HG02973 (cell line): ENCODE results near the gene DPP10.
"Not testable (repeated sequence)": the region's sequence is repeated elsewhere in the genome, so short reads cannot be mapped to it uniquely, and the experiment has no call there.

Experiments used
- ATAC-seq: cut with Tn5 transposase; IDR thresholded peaks from one replicate; pipeline ENCODE4 v1.9.1; 2021; ENCODE audit warnings: moderate library complexity; ENCODE audit not compliant: unreplicated experiment

DPP10 gene

DNA sequence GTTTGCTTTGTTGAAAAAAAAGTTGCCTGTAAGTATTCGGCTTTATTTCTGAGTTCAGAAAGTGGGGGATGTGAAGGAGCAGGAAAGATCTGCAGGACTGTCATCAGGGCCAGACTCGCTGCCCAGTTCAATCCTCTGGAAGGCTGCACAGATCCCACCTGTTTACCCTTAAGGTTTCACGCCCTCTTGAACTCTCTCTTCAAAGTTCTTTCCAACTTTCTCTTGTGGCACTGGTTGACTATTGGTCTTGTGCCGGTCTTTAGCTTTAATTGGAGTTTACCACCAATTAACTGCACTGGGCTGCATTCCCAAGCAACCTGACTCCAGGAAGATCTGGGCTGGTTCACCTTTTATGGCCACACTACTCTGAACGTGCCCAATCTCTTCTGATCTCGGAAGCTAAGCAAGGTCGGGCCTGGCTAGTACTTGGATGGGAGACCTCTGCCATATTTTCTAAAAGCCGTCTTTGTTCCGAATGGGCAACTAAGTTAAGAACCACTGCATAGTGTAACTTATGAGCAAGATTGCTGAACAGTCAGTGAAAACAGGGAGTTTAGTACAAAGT is 495.0 kb downstream of the DPP10 start:
- ATAC-seq = no peak

DNA sequence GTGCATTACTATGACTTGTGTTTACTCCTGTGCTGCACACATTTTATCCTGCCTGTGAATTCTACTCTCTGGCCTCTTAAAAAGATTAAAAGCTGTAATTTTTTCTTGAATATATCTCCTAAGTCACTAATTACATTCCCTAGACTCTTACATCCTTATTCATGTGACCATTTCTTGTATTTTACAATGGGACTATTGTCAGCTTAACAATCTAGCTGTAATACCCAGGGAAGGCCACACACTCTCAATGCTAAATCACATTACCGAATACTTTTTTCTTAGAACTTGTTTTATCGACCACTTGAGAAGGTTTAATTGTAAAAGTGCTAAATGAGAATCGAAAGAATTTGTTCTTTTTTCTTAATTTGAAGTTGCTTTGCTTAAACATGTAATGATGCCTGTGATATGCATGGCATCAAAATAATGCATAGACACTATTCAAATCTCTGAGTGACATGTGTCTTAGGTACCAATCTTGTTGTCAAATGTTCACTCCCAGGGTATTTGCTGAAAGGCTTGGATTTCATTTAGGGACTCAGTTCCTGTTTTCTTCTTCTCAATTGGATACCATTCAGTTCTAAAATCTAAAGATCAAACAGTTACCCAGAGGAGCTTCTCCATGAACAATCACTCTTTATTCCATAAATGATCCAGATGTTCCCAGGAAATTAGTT is 498.5 kb downstream of the DPP10 start:
- no peak for ATAC-seq

- no peak for ATAC-seq
Observed at GRCh38 chr2:114949228-114949804, 506.9 kb downstream of the DPP10 start.

DNA sequence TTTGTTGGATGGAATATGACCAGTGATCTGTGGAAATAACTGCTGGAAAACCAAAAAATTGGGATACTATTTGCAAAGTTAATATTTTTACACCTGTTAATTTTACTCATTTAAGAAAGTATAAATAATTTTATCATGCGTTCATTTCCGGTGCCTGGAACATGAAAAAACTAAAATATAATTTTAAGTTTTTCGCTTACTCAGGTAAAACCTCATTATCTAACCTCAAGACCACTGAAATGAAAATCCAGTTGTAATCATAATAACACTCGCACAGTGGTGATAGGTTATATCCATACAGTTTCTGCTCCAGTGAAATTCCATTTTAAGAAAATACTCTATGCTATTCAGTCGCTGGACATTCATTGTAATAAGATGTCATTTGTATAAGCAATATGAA is 517.9 kb downstream of the DPP10 start:
- ATAC-seq = no peak

DNA sequence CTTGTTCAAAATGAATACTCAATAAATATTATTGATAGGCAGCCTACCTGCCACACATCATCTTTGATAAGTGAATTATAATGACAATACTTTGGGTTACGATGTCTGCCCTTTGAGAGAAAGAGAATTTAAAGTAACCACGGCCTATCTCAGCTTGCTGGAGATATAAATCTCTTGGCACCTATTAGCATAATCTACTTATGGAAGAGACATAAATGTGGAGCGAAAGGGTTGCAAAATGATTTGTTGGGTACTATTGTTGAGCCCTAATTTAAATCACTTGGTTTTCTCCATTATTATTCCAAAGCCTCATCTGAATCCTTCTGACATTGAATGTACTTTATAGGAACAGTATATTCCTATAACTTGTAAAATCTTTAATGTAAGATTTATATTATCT is 520.1 kb downstream of the DPP10 start:
- ATAC-seq = no peak

DNA sequence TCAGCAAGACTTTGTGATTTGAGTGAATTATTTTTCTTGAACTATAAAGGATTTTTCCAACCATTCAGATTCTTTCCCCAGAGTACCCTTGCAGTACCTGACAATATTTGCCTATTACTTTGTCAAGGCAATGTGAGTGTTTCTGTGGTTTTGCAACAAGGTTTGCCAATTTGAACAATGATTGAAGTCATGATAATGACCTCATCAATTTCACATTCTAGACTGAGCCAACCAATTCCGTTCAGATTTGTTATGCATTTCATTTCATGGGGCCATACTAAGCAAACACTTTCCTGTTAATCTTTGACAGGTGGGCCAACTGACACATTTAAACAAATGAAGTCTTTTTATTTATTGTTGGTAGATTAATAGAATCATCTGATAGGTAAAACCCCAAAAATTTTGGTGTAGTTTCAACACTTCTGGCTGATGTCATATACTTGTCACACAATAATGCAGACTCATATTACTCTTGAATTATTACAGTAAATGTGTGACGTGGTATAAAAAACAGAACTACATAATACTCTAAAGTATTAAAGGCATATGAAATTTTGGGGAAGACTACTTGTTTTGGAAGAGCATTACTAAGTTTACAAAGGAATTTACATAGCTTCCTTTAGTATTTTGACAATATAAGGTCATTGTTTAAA is 526.4 kb downstream of the DPP10 start:
- no peak for ATAC-seq

DNA sequence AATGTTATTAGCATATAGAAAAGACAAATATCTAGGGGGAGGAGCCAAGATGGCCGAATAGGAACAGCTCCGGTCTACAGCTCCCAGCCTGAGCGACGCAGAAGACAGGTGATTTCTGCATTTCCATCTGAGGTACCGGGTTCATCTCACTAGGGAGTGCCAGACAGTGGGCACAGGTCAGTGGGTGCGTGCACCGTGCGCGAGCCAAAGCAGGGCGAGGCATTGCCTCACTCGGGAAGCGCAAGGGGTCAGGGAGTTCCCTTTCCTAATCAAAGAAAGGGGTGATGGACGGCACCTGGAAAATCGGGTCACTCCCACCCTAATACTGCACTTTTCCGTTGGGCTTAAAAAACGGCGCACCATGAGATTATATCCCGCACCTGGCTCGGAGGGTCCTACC is 561.9 kb downstream of the DPP10 start:
- not testable (repeated sequence) for ATAC-seq

- ATAC-seq = no peak
Observed at GRCh38 chr2:115011721-115012120, 569.3 kb downstream of the DPP10 start.

DNA sequence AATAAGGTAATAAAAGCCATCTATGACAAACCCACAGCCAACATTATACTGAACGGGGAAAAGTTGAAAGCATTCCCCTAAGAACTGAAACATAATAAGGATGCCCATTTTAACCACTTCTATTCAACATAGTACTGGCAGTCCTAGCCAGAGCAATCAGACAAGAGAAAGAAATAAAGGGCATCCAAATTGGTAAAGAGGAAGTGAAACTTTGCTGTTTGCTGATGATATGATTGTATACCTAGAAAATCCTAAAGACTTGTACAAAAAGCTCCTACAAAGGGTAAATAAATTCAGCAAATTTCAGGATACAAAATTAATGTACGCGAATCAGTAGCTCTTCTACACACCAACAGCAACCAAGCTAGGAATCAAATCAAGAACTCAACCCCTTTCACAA is 579.6 kb downstream of the DPP10 start:
- not testable (repeated sequence) for ATAC-seq

DNA sequence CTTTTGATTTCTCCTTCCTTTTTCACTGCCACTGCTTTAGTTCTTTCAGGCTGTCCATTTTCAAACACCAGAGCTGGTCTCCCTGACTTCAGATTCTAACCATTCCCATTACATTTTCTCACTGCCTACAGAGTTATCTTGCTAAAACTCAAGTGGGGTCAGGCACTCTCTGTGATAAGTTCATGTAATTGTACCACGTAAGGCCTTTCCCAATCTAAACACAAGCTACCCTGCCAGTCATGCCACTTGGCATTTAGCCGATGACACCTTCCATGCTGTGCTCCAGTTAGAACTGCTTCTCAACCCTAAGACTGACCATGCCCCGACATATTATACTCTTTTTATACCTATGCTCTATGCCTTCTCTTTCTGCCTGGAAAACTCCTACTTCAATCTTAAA is 592.4 kb downstream of the DPP10 start:
- no peak for ATAC-seq

GRCh38 chr2:115036818-115037217 is 594.4 kb downstream of the DPP10 start:
- no peak for ATAC-seq

DNA sequence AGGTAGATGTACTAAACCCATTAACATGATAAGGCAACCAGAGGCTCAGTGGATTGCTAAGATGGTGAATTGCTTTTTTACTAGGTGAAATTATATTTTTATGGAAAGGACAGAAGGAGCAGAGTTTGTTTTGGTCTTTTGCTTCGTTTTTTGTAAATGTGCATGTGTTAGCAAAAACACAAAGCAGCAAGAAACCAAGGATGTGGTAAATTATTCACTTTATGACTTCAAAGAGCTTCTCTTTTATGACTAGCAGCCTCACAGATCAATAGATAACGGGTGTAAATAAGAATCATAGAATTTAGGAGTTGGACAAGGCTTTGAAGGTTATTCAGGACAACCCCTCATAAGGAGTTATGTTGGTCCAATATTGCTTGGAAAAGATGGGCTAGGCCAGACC is 615.0 kb downstream of the DPP10 start:
- ATAC-seq = no peak

GRCh38 chr2:115070002-115070401 is 627.6 kb downstream of the DPP10 start:
- ATAC-seq = no peak

DNA sequence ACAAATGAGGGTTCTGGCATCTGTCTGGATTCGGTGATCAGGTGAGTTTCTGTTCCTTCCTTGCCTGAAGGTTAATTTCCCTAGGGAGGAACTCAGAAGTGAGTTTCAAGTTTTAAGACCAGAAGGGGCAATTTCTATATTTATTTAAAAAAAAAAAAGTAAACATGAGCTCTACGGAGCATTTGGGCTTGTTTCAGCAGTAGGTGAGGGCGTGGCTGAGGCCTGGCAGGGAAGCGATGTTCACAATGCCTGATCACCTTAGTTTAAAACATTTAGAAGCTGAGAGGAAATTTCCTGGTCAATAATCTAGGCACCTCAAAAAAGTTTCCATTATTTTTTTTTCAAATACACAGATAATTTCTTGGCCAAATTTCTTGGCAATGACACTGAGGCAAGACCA is 629.1 kb downstream of the DPP10 start:
- ATAC-seq = no peak

GRCh38 chr2:115075800-115076199 is 633.4 kb downstream of the DPP10 start:
- ATAC-seq = no peak

GRCh38 chr2:115077626-115078025 is 635.2 kb downstream of the DPP10 start:
- ATAC-seq = no peak

GRCh38 chr2:115083225-115083624 is 640.8 kb downstream of the DPP10 start:
- ATAC-seq = no peak

DNA sequence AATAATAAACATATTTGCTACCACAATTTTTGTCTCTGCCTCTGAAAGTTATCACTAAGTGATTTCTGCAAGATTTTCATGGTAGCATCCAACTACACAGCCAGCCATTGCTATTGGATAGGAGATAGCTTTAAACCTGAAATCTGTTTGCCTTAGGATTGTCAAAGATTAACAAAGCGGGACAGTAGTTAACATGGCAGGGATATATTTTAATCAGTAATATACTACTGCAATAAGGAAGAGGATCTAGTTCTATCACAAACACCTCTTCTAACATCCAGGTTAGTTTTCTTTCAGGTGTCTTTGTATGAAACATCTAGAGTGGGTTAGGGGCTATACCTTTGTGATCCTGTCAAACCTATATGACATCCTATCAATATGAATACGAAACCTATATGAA is 641.3 kb downstream of the DPP10 start:
- ATAC-seq = no peak

GRCh38 chr2:115084446-115084845 is 642.0 kb downstream of the DPP10 start:
- ATAC-seq = no peak

DNA sequence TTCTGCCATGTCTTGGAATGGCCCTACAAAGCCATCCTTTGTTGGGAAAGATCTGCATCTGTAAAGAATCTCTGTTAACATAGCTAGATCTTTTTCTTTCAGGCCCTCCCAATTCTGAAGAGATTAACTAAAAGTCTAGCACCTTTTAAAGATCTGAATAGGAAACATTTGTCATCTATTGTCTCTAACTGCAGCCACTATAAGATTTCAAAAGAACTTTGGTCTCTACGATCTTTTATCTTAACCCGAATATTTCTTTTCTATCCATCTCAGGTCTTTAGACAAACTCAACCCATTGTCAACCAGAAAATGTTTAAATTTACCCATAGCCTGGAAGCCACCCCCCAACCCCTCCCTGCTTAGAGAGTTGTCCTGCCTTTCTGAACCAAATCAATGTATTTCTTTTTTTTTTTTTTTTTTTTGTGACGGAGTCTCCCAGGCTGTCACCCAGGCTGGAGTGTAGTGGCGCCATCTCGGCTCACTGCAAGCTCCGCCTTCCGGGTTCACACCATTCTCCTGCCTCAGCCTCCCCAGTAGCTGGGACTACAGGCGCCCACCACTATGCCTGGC is 643.7 kb downstream of the DPP10 start:
- not testable (repeated sequence) for ATAC-seq

DNA sequence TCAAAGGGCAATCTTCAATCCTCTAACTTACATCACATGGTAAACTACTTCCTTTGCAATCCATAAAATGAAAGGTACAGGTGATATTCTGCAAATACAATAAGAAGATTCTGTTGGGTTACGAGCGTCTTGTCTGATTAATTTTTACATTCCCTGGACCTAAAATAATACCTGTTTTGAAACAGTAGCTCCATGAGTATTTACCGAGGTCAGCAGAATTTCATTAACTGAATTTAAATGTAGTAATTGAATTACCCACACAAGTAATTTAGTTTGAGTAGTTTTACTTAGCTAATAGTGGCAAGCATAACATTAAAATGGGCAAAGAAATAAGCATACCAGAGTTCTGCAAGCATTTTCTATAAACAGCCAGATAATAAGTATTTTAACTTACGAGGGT is 652.0 kb downstream of the DPP10 start:
- no peak for ATAC-seq

DNA sequence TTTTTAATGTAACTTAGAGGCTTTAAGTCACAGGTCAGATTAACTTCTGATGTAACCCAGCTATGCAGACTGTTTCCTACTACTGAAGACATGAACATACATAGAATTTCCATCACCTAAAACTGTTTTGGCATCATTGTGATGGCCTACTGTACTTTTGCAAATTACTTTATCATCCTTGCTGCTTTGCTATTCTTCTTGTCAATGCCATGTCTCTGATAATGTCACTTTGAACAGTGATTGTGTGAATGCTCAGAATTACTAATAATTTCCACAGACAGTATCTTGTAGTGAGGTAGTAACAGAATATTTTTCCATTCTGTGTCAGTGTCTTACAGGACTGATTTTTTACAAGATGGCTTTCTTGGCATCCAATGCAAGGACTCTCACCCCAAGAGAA is 663.5 kb downstream of the DPP10 start:
- no peak for ATAC-seq
